HCT116 (cell line): ENCODE results near the gene MTRFR.

Experiments used
- MAX ChIP-seq: IDR thresholded peaks from 2 replicates; pipeline ENCODE4 v1.6.1; 2012
- POLR2AphosphoS5 ChIP-seq: IDR thresholded peaks from 2 replicates; pipeline ENCODE4 v1.6.1; 2011; ENCODE audit warnings: mild to moderate bottlenecking, low read depth, low read length, moderate library complexity
- TCF7L2 ChIP-seq: IDR thresholded peaks from 2 replicates; pipeline ENCODE4 v1.7.0; 2011; ENCODE audit warnings: borderline replicate concordance, inconsistent platforms; ENCODE audit not compliant: insufficient read depth, insufficient read length; ENCODE audit errors: extremely low read depth

- no peak for TF ChIP-seq MAX
- no peak for TF ChIP-seq TCF7L2
- no peak for TF ChIP-seq POLR2AphosphoS5
Measured at GRCh38 chr12:123232472-123232806, 797 bp upstream of the MTRFR start.
